Lower leg skin (tissue), 3 donors: ENCODE data around the gene PKD1L1.

Experiments
- CTCF ChIP-seq, 3 donors: fragments of 450-650 bp; IDR thresholded peaks; one replicate each; pipeline ENCODE4 v1.5.1; 2016; ENCODE audit warnings: antibody characterized with exemption in 3 of 3, mild to moderate bottlenecking in 3 of 3, moderate library complexity in 2 of 3
- POLR2A ChIP-seq, 2 donors: fragments of 450-650 bp; IDR thresholded peaks; one replicate each; pipeline ENCODE4 v1.6.1; 2016 to 2017; ENCODE audit warnings: antibody characterized with exemption in 2 of 2, mild to moderate bottlenecking in 1 of 2, moderate library complexity in 1 of 2

- TF ChIP-seq CTCF (IDR thresholded peaks at IDR 0.05) (no peak), POLR2A (IDR thresholded peaks at IDR 0.05) (no peak)
Observed at GRCh38 chr7:47795631-47796030, 152.6 kb downstream of the PKD1L1 start.
